ENCODE results near the gene MT4. TPM values are rescaled to one million over a fixed set of nuclear protein-coding genes. Genes with fewer than 3 reads are reported as not detected.

MT4 gene
- polyA plus RNA-seq, 4 donors: not detected

GRCh38 chr16:56604966-56605365 lies 40.1 kb downstream of the MT4 start:
- WGBS, 3 donors: 87 to 91% (median 90%) methylated on average over 4 of the region's 4 CpGs
- no peaks in the 10 kb centered on the region for H3K36me3 ChIP-seq (ENCODE audit: control insufficient read depth in 3 of 3, insufficient read depth in 2 of 3, low read depth in 1 of 3, low read length in 3 of 3)
- H3K27ac ChIP-seq (ENCODE audit: low read depth in 1 of 3, low read length in 2 of 3): peak overlapping the region in 1 of 3 donors; percentile 90
- DNase-seq (no peak), FAIRE-seq (no peak)
- no peak overlapping the region for H3K4me3 ChIP-seq (ENCODE audit: low read depth in 1 of 3, low read length in 3 of 3)
- H3K4me1 ChIP-seq (ENCODE audit: control insufficient read depth in 3 of 3, insufficient read depth in 2 of 3, low read depth in 1 of 3, low read length in 2 of 3): peaks cover 0 to 19% (median under 1%) of the 10 kb centered on the region in 3 donors
- peaks cover 0 to 6% (median 0%) of the 10 kb centered on the region in 3 donors for H3K27me3 ChIP-seq (ENCODE audit: control insufficient read depth in 3 of 3, insufficient read depth in 3 of 3, low read length in 3 of 3)
- H3K9me3 ChIP-seq (ENCODE audit: control insufficient read depth in 2 of 2, insufficient read depth in 1 of 2, low read depth in 1 of 2, low read length in 1 of 2): no peaks in the 10 kb centered on the region

- no peak for FAIRE-seq
- no peaks in the 10 kb centered on the region for H3K36me3 ChIP-seq (ENCODE audit: control insufficient read depth in 3 of 3, insufficient read depth in 2 of 3, low read depth in 1 of 3, low read length in 3 of 3)
- no peak for DNase-seq
- H3K27me3 ChIP-seq (ENCODE audit: control insufficient read depth in 3 of 3, insufficient read depth in 3 of 3, low read length in 3 of 3): peaks cover 0 to 4% (median 0%) of the 10 kb centered on the region in 3 donors
- no peaks in the 10 kb centered on the region for H3K9me3 ChIP-seq (ENCODE audit: control insufficient read depth in 2 of 2, insufficient read depth in 1 of 2, low read depth in 1 of 2, low read length in 1 of 2)
- WGBS, 3 donors: 74 to 95% (median 90%) methylated on average over 1 of the region's 1 CpG
- peak overlapping the region in 1 of 3 donors; percentile 90 for H3K27ac ChIP-seq (ENCODE audit: low read depth in 1 of 3, low read length in 2 of 3)
- no peak overlapping the region for H3K4me3 ChIP-seq (ENCODE audit: low read depth in 1 of 3, low read length in 3 of 3)
- peaks cover 0 to 24% (median 5%) of the 10 kb centered on the region in 3 donors for H3K4me1 ChIP-seq (ENCODE audit: control insufficient read depth in 3 of 3, insufficient read depth in 2 of 3, low read depth in 1 of 3, low read length in 2 of 3)
Measured at GRCh38 chr16:56605475-56605874, 40.6 kb downstream of the MT4 start.

GRCh38 chr16:56606071-56606475 lies 41.2 kb downstream of the MT4 start:
- Histone ChIP-seq H3K4me3 (ENCODE audit: low read depth in 1 of 3, low read length in 3 of 3) (no peak overlapping the region), H3K36me3 (ENCODE audit: control insufficient read depth in 3 of 3, insufficient read depth in 2 of 3, low read depth in 1 of 3, low read length in 3 of 3) (no peaks in the 10 kb centered on the region), H3K27ac (ENCODE audit: low read depth in 1 of 3, low read length in 2 of 3) (peak overlapping the region in 1 of 3 donors; percentile 90), H3K27me3 (ENCODE audit: control insufficient read depth in 3 of 3, insufficient read depth in 3 of 3, low read length in 3 of 3) (no peaks in the 10 kb centered on the region), H3K4me1 (ENCODE audit: control insufficient read depth in 3 of 3, insufficient read depth in 2 of 3, low read depth in 1 of 3, low read length in 2 of 3) (peaks cover 2 to 26% (median 8%) of the 10 kb centered on the region in 3 donors), H3K9me3 (ENCODE audit: control insufficient read depth in 2 of 2, insufficient read depth in 1 of 2, low read depth in 1 of 2, low read length in 1 of 2) (no peaks in the 10 kb centered on the region)
- DNase-seq (no peak), FAIRE-seq (no peak)
- 66 to 81% (median 80%) methylated on average over 3 of the region's 3 CpGs for WGBS, 3 donors

- peaks cover 2 to 26% (median 8%) of the 10 kb centered on the region in 3 donors for H3K4me1 ChIP-seq (ENCODE audit: control insufficient read depth in 3 of 3, insufficient read depth in 2 of 3, low read depth in 1 of 3, low read length in 2 of 3)
- peak overlapping the region in 2 of 3 donors; percentile 64 to 90 for H3K27ac ChIP-seq (ENCODE audit: low read depth in 1 of 3, low read length in 2 of 3)
- WGBS, 3 donors: 58 to 78% (median 78%) methylated on average over 8 of the region's 8 CpGs
- H3K4me3 ChIP-seq (ENCODE audit: low read depth in 1 of 3, low read length in 3 of 3): no peak overlapping the region
- no peaks in the 10 kb centered on the region for H3K27me3 ChIP-seq (ENCODE audit: control insufficient read depth in 3 of 3, insufficient read depth in 3 of 3, low read length in 3 of 3)
- DNase-seq (no peak), FAIRE-seq (no peak)
- H3K9me3 ChIP-seq (ENCODE audit: control insufficient read depth in 2 of 2, insufficient read depth in 1 of 2, low read depth in 1 of 2, low read length in 1 of 2): no peaks in the 10 kb centered on the region
- no peaks in the 10 kb centered on the region for H3K36me3 ChIP-seq (ENCODE audit: control insufficient read depth in 3 of 3, insufficient read depth in 2 of 3, low read depth in 1 of 3, low read length in 3 of 3)
Measured at GRCh38 chr16:56606476-56607108, 41.7 kb downstream of the MT4 start.

GRCh38 chr16:56607109-56607618 lies 42.3 kb downstream of the MT4 start:
- DNase-seq: peak in 1 of 2 donors; percentile 57
- no peak for FAIRE-seq
- 57 to 84% (median 76%) methylated on average over 14 of the region's 14 CpGs for WGBS, 3 donors
- Histone ChIP-seq H3K36me3 (ENCODE audit: control insufficient read depth in 3 of 3, insufficient read depth in 2 of 3, low read depth in 1 of 3, low read length in 3 of 3) (no peaks in the 10 kb centered on the region), H3K9me3 (ENCODE audit: control insufficient read depth in 2 of 2, insufficient read depth in 1 of 2, low read depth in 1 of 2, low read length in 1 of 2) (no peaks in the 10 kb centered on the region), H3K27me3 (ENCODE audit: control insufficient read depth in 3 of 3, insufficient read depth in 3 of 3, low read length in 3 of 3) (no peaks in the 10 kb centered on the region), H3K4me1 (ENCODE audit: control insufficient read depth in 3 of 3, insufficient read depth in 2 of 3, low read depth in 1 of 3, low read length in 2 of 3) (peaks cover 2 to 26% (median 8%) of the 10 kb centered on the region in 3 donors), H3K4me3 (ENCODE audit: low read depth in 1 of 3, low read length in 3 of 3) (no peak overlapping the region), H3K27ac (ENCODE audit: low read depth in 1 of 3, low read length in 2 of 3) (peak overlapping the region in 2 of 3 donors; percentile 64 to 90)

GRCh38 chr16:56607675-56608042 lies 42.8 kb downstream of the MT4 start:
- Histone ChIP-seq H3K36me3 (ENCODE audit: control insufficient read depth in 3 of 3, insufficient read depth in 2 of 3, low read depth in 1 of 3, low read length in 3 of 3) (no peaks in the 10 kb centered on the region), H3K4me1 (ENCODE audit: control insufficient read depth in 3 of 3, insufficient read depth in 2 of 3, low read depth in 1 of 3, low read length in 2 of 3) (peaks cover 2 to 26% (median 8%) of the 10 kb centered on the region in 3 donors), H3K27ac (ENCODE audit: low read depth in 1 of 3, low read length in 2 of 3) (peak overlapping the region; percentile 64 to 90 (median 66)), H3K27me3 (ENCODE audit: control insufficient read depth in 3 of 3, insufficient read depth in 3 of 3, low read length in 3 of 3) (no peaks in the 10 kb centered on the region), H3K4me3 (ENCODE audit: low read depth in 1 of 3, low read length in 3 of 3) (no peak overlapping the region), H3K9me3 (ENCODE audit: control insufficient read depth in 2 of 2, insufficient read depth in 1 of 2, low read depth in 1 of 2, low read length in 1 of 2) (no peaks in the 10 kb centered on the region)
- 67 to 76% (median 73%) methylated on average over 2 of the region's 2 CpGs for WGBS, 3 donors
- no peak for DNase-seq
- no peak for FAIRE-seq

- no peak for FAIRE-seq
- WGBS, 3 donors: 5 to 7% (median 7%) methylated on average over 44 to 62 of the region's 62 CpGs
- Histone ChIP-seq H3K27ac (ENCODE audit: low read depth in 1 of 3, low read length in 2 of 3) (peak within 1 kb of the TSS; percentile 64 to 90 (median 85)), H3K4me1 (ENCODE audit: control insufficient read depth in 3 of 3, insufficient read depth in 2 of 3, low read depth in 1 of 3, low read length in 2 of 3) (peaks cover 2 to 26% (median 8%) of the 10 kb centered on the region in 3 donors), H3K4me3 (ENCODE audit: low read depth in 1 of 3, low read length in 3 of 3) (peak within 1 kb of the TSS; percentile 51 to 66 (median 53)), H3K9me3 (ENCODE audit: control insufficient read depth in 2 of 2, insufficient read depth in 1 of 2, low read depth in 1 of 2, low read length in 1 of 2) (no peaks in the 10 kb centered on the region), H3K27me3 (ENCODE audit: control insufficient read depth in 3 of 3, insufficient read depth in 3 of 3, low read length in 3 of 3) (no peaks in the 10 kb centered on the region), H3K36me3 (ENCODE audit: control insufficient read depth in 3 of 3, insufficient read depth in 2 of 3, low read depth in 1 of 3, low read length in 3 of 3) (no peaks in the 10 kb centered on the region)
- DNase-seq: peak; percentile 97 to 98
Measured at GRCh38 chr16:56608043-56608875, 43.4 kb downstream of the MT4 start, which contains the start of gene MT2A. MT2A (plus strand) TSS chr16:56608584; CDS start chr16:56608656, 72 bp downstream.

- peak overlapping the region; percentile 56 to 90 (median 62) for H3K27ac ChIP-seq (ENCODE audit: low read depth in 1 of 3, low read length in 2 of 3)
- peaks cover 2 to 26% (median 8%) of the 10 kb centered on the region in 3 donors for H3K4me1 ChIP-seq (ENCODE audit: control insufficient read depth in 3 of 3, insufficient read depth in 2 of 3, low read depth in 1 of 3, low read length in 2 of 3)
- H3K9me3 ChIP-seq (ENCODE audit: control insufficient read depth in 2 of 2, insufficient read depth in 1 of 2, low read depth in 1 of 2, low read length in 1 of 2): no peaks in the 10 kb centered on the region
- peak overlapping the region; percentile 51 to 66 (median 53) for H3K4me3 ChIP-seq (ENCODE audit: low read depth in 1 of 3, low read length in 3 of 3)
- H3K27me3 ChIP-seq (ENCODE audit: control insufficient read depth in 3 of 3, insufficient read depth in 3 of 3, low read length in 3 of 3): no peaks in the 10 kb centered on the region
- no peaks in the 10 kb centered on the region for H3K36me3 ChIP-seq (ENCODE audit: control insufficient read depth in 3 of 3, insufficient read depth in 2 of 3, low read depth in 1 of 3, low read length in 3 of 3)
- FAIRE-seq (no peak), DNase-seq (peak in 1 of 2 donors; percentile 26)
- 0 to 1% (median 1%) methylated on average over 21 of the region's 21 CpGs for WGBS, 3 donors
Measured at GRCh38 chr16:56608876-56609462, 44.1 kb downstream of the MT4 start.

Data from small intestine (tissue), 7 donors.